ENCODE data around the gene VOPP1. TPM values are rescaled to one million over a fixed set of nuclear protein-coding genes. Genes with fewer than 3 reads are reported as not detected.

VOPP1 gene
- total and polyA plus RNA-seq, 10 of the 15 experiments (the other 5 are each of a cell fraction or from before 2014, with no cell fraction given), result 32.8 to 206 (median 129) TPM

GRCh38 chr7:55429835-55430499 is 142.3 kb downstream of the VOPP1 start (continued):
- TF ChIP-seq ATF2 (IDR thresholded peaks at IDR 0.05; ENCODE audit: low read length), result no peak
- no peak for TF ChIP-seq MTA3 (IDR thresholded peaks at IDR 0.05; ENCODE audit: borderline replicate concordance, low read length)
- no peak for TF ChIP-seq NKRF (conservative IDR thresholded peaks at IDR 0.05)
- TF ChIP-seq IRF3 (IDR thresholded peaks at IDR 0.05), result no peak
- TF ChIP-seq SIN3A (IDR thresholded peaks at IDR 0.05; ENCODE audit: low read depth, low read length), result no peak
- no peak for TF ChIP-seq PBX3 (IDR thresholded peaks at IDR 0.05; ENCODE audit: insufficient replicate concordance, low read depth, low read length)
